Memory B cell (primary cell): ENCODE data around the gene ZBTB16.

Source experiments
- ATAC-seq: fragments of 150-1000 bp; cut with Tn5 transposase; 2 replicates; pipeline ENCODE4 v1.10.0; 2021; ENCODE audit warnings: low read depth, mild to moderate bottlenecking, moderate library complexity
- DNase-seq, 2 donors: peaks; one replicate each; pipeline ENCODE4 v3.0.0; 2022; ENCODE audit warnings: low spot score in 2 of 2
- H3K27ac Mint-ChIP-seq: one replicate; pipeline ENCODE4 v1.8.0; 2022; ENCODE audit warnings: mild to moderate bottlenecking, moderate library complexity, mixed read lengths
- H3K27me3 Mint-ChIP-seq: one replicate; pipeline ENCODE4 v1.8.0; 2022; ENCODE audit warnings: mixed read lengths
- H3K36me3 Mint-ChIP-seq: one replicate; pipeline ENCODE4 v1.8.0; 2022; ENCODE audit warnings: mild to moderate bottlenecking, mixed read lengths
- H3K4me1 Mint-ChIP-seq: one replicate; pipeline ENCODE4 v1.8.0; 2022; ENCODE audit warnings: mixed read lengths
- H3K4me3 Mint-ChIP-seq: one replicate; pipeline ENCODE4 v1.8.0; 2022; ENCODE audit warnings: mild to moderate bottlenecking, moderate library complexity, mixed read lengths
- H3K9me3 Mint-ChIP-seq: one replicate; pipeline ENCODE4 v1.8.0; 2022; ENCODE audit warnings: mixed read lengths

The ZBTB16 gene

DNA sequence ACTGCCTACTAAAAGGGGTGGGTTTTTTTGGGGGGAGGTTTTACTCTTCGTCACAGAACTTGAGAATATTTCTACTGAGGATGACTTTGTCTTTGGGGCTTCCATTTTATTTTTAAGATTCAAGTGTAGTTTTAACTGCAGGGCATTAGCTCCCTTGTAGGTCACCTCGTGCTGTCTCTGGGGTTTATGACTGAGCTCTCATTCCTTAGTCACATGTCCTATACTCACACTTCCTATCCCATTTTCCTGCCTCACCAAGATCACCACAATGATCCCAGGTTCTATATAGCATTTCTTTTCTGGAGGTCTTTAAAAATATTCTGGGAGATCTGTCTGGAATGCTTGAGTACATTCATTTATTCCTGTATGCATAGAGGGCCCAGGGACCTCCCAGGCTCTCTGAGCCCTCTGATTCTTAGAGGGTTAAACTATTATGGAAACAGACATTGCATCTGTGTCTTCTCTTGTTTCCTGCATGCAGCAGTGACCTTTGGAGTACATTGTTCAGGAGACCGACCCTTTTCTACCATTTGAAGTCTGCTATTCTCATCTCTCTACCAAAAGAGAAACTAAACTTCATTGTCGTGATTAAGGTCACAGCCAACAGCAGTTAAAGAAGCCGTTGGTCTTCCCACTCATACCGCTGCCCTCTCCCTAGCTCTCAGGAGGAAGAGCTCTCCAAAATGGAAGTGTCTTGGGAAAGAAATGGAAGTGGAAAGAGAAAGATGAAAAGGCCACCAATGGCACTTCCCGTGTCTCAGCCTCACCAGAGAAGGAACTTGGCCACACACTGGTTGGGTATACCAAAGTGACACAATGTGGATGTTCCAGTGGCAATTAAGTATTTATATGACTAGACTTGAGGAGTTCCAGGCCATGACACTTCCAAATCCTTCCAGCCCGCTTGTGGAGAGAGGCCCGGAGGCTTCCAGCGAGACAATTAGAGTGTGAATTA lies 77.5 kb downstream of the ZBTB16 start:
- Mint-ChIP-seq H3K27me3 (peaks cover 29% of the 10 kb centered on the region), H3K4me3 (no peak overlapping the region), H3K9me3 (no peaks in the 10 kb centered on the region), H3K4me1 (peaks cover 18% of the 10 kb centered on the region), H3K27ac (no peak overlapping the region), H3K36me3 (peaks cover 5% of the 10 kb centered on the region)
- DNase-seq: no peak
- ATAC-seq: no peak

DNA sequence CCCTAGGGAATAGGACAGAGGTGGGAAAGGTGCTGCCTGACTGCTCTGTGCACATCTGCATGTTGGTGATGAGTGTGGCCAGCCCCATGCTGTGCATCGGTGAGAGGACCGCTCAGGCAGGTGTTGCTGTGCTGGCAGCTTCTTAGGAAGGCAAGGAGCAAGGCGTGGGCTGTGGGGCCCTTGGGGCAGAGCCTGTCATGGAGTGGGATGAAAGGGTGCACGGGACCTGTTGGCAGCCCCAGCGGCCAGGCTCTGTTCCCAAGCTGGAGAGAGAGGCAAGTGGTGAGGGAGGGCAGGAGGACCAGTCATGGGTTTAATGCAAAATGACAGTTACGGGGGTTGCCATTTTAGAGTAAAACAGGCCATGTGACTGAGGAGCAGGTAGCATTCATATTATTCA lies 78.3 kb downstream of the ZBTB16 start:
- no peak for ATAC-seq
- no peak overlapping the region for H3K27ac Mint-ChIP-seq
- H3K4me3 Mint-ChIP-seq: no peak overlapping the region
- no peak for DNase-seq
- H3K36me3 Mint-ChIP-seq: peaks cover 5% of the 10 kb centered on the region
- peaks cover 29% of the 10 kb centered on the region for H3K27me3 Mint-ChIP-seq
- H3K4me1 Mint-ChIP-seq: peaks cover 19% of the 10 kb centered on the region
- H3K9me3 Mint-ChIP-seq: no peaks in the 10 kb centered on the region

DNA sequence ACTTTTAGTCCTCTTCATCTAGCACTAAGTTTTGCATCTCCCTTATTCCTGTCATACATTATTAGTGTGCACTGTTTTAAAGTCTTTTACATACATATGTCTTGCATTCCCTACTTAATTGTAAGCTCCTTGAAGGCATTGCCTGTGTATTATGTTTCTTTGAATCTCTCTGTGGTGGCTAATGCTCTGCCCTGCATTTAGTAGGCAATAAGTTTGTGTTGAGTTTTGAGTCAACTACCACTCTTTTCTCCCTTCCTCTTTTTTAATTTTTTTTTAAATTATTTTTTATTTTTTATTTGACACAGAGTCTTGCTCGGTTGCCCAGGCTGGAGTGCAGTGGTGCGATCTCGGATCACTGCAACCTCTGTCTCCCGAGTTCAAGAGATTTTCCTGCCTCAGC lies 78.9 kb downstream of the ZBTB16 start:
- Mint-ChIP-seq H3K4me3 (no peak overlapping the region), H3K27ac (no peak overlapping the region), H3K36me3 (peaks cover 5% of the 10 kb centered on the region), H3K4me1 (peaks cover 19% of the 10 kb centered on the region), H3K27me3 (peaks cover 32% of the 10 kb centered on the region), H3K9me3 (no peaks in the 10 kb centered on the region)
- DNase-seq (no peak), ATAC-seq (no peak)

DNA sequence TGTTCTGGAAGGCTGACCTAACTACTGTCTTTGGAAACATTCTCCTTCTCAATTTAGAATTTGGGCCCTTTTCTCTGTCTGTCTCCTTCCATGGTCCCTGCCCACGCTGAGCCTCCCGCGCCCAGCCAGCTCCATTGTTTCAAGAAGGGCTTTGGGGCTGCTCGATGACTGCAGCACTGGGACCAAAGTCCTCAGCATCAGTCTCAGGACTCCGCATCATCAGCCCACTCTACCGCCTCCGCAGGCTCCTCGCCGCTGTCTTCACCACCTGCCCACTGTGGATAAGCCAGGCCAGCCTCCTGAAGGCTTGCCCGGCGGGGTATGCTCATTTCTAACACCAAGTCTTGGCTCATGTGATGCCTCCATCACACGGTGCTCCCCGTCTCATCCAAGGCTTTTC lies 81.3 kb downstream of the ZBTB16 start:
- Mint-ChIP-seq H3K9me3 (no peaks in the 10 kb centered on the region), H3K4me1 (peaks cover 26% of the 10 kb centered on the region), H3K27ac (no peak overlapping the region), H3K27me3 (peaks cover 37% of the 10 kb centered on the region), H3K4me3 (no peak overlapping the region), H3K36me3 (peaks cover 5% of the 10 kb centered on the region)
- DNase-seq: no peak
- no peak for ATAC-seq

DNA sequence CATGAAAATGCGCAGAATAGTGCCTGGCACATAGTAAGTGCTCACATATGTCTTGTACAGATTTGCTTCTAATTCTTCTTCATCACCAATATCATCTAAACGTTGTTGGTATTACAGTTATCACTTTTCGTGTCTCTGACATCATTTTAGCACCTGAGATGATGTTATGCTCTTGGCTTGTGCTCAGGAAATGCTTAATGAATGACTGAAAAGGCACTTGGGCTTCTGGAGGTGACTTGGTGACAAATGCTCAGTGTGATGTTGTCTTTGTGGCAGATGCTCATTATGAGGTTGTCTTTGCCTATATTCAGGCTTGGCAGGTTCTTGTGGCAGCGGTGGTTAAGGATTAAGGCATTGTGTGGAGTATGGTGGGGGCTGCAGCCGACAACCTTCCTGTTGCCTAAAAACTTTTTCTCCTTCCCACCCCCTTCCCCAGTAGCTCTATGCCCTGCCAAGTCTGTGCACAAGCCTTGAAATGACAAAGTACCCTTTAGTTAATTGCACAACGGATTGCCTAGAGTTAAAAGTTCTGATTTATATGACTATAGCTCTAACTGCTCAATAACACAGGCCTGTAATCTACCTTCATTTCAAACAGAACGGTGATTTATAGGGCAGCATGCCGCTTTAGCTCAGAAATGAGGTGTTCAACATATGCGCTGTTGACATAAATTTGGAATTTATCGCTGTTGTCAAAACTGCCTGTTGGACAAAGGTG lies 82.5 kb downstream of the ZBTB16 start:
- Mint-ChIP-seq H3K36me3 (peaks cover 5% of the 10 kb centered on the region), H3K27me3 (peaks cover 36% of the 10 kb centered on the region), H3K4me3 (no peak overlapping the region), H3K27ac (no peak overlapping the region), H3K4me1 (peaks cover 26% of the 10 kb centered on the region), H3K9me3 (no peaks in the 10 kb centered on the region)
- DNase-seq (no peak), ATAC-seq (no peak)

DNA sequence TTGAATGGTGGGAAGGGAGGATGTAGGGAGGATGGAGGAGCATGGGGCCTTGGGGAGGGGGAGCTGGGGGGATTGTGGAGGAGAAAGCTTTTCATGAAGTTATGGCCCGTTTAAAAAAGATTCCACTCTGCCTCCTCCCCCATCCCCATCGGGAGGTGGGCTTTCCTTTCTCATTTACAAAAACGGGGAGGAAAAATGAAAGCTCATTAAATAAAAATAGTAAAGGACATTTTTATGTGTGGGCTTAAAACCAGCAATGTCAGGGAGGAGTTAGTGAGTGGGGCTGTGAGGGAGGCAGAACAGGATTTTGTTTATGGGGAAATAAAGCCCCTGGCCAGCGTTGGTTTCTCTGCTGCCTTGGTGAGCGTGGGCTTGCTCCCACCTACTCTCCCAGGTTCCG lies 83.2 kb downstream of the ZBTB16 start:
- DNase-seq: no peak
- Mint-ChIP-seq H3K27me3 (peaks cover 31% of the 10 kb centered on the region), H3K27ac (no peak overlapping the region), H3K36me3 (peaks cover 5% of the 10 kb centered on the region), H3K4me3 (no peak overlapping the region), H3K9me3 (no peaks in the 10 kb centered on the region), H3K4me1 (peaks cover 25% of the 10 kb centered on the region)
- ATAC-seq: no peak

DNA sequence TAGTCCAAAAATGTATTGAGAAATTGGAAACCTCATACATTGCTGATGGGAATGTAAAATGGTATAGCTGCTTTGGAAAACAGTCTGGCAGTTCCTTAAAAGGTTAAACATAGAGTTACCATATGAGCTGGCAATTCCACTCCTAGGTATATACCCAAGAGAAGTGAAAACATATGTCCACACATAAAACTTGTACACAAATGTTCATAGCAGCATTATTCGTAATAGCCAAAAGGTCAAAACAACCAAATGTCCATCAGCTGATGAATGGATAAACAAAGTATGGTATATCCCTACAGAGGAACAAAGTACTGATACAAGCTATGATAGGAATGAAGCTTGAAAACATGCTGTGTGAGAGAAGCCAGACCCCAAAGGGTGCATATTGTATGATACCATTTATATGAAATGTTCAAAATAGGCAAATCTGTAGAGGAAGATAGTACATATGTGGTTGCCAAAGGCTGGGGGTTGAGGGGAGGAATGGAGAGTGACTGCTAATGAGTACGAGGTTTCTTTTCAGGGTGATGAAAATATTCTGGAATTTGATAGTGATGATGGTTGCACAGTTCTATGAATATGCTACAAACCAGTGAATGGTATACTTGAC lies 85.8 kb downstream of the ZBTB16 start:
- peaks cover 20% of the 10 kb centered on the region for H3K27me3 Mint-ChIP-seq
- no peak for ATAC-seq
- no peak overlapping the region for H3K4me3 Mint-ChIP-seq

DNA sequence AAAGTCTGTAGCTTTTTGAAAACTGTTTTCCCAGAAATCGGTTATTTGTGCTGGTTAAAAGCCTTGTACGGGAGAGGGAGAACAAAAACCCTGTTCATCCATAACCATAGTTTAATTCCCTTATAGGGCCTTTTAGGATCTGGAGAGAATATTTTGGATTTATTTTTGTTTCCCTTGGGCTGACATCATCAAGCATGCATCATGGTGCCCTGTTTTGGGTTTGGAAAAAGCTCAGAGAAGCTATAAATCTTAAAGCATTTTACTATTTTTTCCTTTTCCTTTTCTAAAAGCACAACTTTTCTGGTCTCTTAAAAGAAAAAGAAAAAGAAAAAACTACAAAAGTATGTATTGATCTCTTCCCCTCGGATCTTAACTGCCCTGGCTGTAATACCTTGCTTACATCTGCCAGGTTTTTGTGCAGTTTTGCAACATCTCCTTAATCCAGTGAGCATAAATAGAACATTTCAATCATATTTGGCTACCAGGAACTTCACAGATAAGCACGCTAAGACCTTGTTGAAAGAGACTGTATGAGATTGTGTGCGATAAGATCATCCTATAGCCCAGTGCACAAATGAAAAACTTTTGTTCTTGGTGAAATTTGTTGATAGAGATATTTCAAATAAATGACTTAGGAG lies 88.0 kb downstream of the ZBTB16 start:
- DNase-seq (no peak), ATAC-seq (no peak)
- Mint-ChIP-seq H3K27ac (no peak overlapping the region), H3K9me3 (no peaks in the 10 kb centered on the region), H3K36me3 (no peaks in the 10 kb centered on the region), H3K27me3 (peaks cover 8% of the 10 kb centered on the region), H3K4me1 (peaks cover 17% of the 10 kb centered on the region), H3K4me3 (no peak overlapping the region)

More for the DNA sequence above, 85.8 kb downstream of the ZBTB16 start:
- Mint-ChIP-seq H3K27ac (no peak overlapping the region), H3K9me3 (no peaks in the 10 kb centered on the region), H3K36me3 (peaks cover 5% of the 10 kb centered on the region), H3K4me1 (peaks cover 17% of the 10 kb centered on the region)
- DNase-seq: no peak

DNA sequence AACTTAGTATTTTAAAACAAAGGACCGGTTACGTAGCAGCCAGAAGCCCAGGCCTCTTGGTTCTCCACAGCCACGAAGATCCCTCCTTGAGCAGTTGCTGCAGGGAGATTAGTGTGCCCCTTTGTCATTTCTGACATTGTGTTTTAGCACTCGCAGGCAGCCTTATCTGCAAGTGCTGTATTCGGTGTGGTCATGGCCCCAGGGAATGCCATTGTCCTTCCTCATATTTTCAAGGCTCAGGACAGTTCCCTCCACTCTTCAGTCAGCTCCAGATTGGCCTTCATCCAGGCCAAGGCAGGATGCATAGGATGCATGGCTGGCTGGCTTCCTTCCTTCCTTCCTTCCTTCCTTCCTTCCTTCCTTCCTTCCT lies 88.5 kb downstream of the ZBTB16 start:
- ATAC-seq (no peak), DNase-seq (no peak)
- H3K36me3 Mint-ChIP-seq: no peaks in the 10 kb centered on the region
- no peaks in the 10 kb centered on the region for H3K9me3 Mint-ChIP-seq
- no peak overlapping the region for H3K27ac Mint-ChIP-seq
- H3K4me1 Mint-ChIP-seq: peaks cover 17% of the 10 kb centered on the region
- peaks cover 7% of the 10 kb centered on the region for H3K27me3 Mint-ChIP-seq
- H3K4me3 Mint-ChIP-seq: no peak overlapping the region

DNA sequence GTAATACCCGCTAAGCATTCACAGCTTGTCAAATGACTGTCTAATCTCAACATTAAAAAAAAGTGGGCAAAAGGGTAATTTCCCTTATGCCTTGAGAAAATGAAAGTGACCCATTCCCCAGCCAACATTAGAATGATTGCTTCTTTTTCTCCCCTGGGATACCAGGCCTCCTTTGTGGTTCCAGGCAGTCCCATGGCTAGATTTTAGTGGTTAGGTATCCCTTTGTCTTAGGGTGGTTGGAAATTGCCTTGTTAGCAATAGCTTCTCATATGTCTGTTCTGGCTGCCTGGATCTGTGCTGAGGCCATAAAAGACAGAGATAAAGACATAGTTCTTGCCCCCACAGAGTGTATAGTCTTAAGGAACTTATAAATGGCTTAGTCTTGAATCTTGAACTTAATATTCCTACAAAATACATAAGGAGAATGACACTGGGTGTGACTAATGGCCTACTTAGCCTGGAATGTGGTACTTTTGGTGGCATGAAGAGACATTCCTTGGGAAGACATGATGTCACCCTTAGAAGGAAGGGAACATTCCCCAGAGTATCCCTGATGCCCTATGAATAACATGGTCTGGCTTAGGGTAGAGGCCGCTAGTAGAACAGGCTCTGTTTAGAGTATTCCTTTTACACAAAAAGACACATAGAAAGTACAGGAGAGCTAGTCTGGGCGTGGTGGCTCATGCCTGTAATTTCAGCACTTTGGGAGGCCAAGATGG lies 90.3 kb downstream of the ZBTB16 start:
- H3K27me3 Mint-ChIP-seq: no peaks in the 10 kb centered on the region
- ATAC-seq (no peak), DNase-seq (no peak)
- no peaks in the 10 kb centered on the region for H3K36me3 Mint-ChIP-seq
- H3K4me3 Mint-ChIP-seq: no peak overlapping the region
- no peak overlapping the region for H3K27ac Mint-ChIP-seq
- peaks cover 13% of the 10 kb centered on the region for H3K4me1 Mint-ChIP-seq
- no peaks in the 10 kb centered on the region for H3K9me3 Mint-ChIP-seq

DNA sequence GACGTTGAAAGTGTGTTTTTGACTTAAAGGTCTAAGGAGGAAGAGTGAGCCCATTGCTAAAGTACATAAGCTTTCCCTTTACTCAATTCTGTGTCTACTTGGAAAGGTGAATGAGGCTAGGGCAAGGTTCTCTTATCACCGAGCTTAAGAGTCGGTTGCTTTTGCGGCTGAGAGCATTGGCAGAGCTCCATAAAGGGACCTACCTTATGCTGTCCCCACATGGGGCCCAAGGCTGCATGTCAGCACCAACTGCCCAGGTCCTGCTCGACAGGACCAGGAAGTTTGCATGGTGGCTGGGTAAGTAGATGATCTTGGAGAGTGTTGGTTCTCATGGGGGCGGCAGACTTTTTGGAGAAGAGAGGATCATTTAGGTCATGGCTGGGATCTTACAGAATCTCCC lies 91.2 kb downstream of the ZBTB16 start:
- Mint-ChIP-seq H3K27me3 (no peaks in the 10 kb centered on the region), H3K4me1 (peaks cover 15% of the 10 kb centered on the region), H3K9me3 (no peaks in the 10 kb centered on the region), H3K36me3 (no peaks in the 10 kb centered on the region), H3K4me3 (no peak overlapping the region), H3K27ac (no peak overlapping the region)
- no peak for DNase-seq
- ATAC-seq: no peak

DNA sequence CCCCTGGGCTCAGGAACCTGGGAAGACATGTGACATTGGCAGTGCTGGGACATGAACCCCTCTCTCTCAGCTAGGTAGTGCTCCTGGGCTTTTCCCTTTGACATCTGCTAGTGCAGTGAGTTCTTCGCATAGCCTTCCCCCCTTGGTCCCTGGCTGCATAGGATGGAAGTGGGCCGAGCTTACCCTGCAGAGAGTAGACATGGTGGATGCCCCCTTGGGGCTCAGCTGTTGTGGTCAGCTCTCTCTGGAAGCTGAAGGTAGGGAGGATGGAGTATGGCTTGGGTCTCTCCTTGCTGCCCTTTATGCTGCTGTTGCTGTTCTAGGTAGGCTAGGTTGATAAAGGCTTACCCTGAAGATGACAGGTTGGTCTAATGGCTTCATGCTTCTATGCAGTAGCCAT lies 92.1 kb downstream of the ZBTB16 start:
- Mint-ChIP-seq H3K4me3 (no peak overlapping the region), H3K36me3 (no peaks in the 10 kb centered on the region), H3K4me1 (peaks cover 16% of the 10 kb centered on the region), H3K27ac (no peak overlapping the region), H3K9me3 (no peaks in the 10 kb centered on the region), H3K27me3 (no peaks in the 10 kb centered on the region)
- ATAC-seq: no peak
- no peak for DNase-seq

DNA sequence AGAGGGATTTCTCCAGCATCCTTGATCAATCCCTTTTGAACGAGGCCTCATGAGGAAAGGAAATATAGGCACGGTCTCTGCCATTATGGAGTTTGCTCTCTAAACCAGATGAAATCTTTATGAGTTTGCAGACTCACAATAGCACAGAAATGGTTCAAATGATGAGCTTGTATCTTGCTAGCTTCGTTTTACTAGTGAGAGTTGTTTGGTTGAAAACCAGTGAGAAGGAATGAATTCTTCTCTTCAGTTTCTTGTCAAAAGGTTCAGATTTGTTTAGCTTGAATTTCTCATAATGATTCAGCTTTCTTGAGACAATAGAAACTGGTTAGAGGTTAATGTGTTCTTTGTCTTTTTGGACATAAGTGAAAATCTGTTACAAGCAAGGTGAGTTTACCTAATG lies 92.7 kb downstream of the ZBTB16 start:
- Mint-ChIP-seq H3K4me1 (peaks cover 16% of the 10 kb centered on the region), H3K4me3 (no peak overlapping the region), H3K27ac (no peak overlapping the region), H3K27me3 (no peaks in the 10 kb centered on the region), H3K36me3 (no peaks in the 10 kb centered on the region), H3K9me3 (no peaks in the 10 kb centered on the region)
- DNase-seq (no peak), ATAC-seq (no peak)
